AG04449 (cell line): Measurements from ENCODE around the gene FLRT1.
A peak's percentile ranks its signal among the peaks of the same experiment; 100 is the strongest.

Experiments used
- CTCF ChIA-PET: fragments of 350-600 bp; formaldehyde crosslinking; extraction: SDS; loops from one replicate; lab custom pipeline; 2021; ENCODE audit warnings: antibody characterized with exemption; lab: Yijun Ruan, JAX
- POLR2A ChIA-PET: fragments of 400-600, 350-600 bp; formaldehyde crosslinking; extraction: SDS; loops from one replicate; lab custom pipeline; 2020; ENCODE audit warnings: antibody characterized with exemption, inconsistent platforms; lab: Yijun Ruan, JAX
- DNase-seq: peaks from one replicate; pipeline ENCODE4 v3.0.0-alpha.2; 2010; ENCODE audit warnings: low read depth, low spot score
- H3K4me3 ChIP-seq: 2 replicates; pipeline ENCODE4 v1.5.1; 2011; ENCODE audit warnings: low read depth, mild to moderate bottlenecking, control low read depth, low read length
- TF ChIP-seq, protein P1 (sequence below): IDR thresholded peaks from one replicate; pipeline ENCODE4 v1.5.1; 2011; ENCODE audit warnings: mild to moderate bottlenecking, moderate library complexity, low read length, control low read depth, inconsistent platforms; ENCODE audit not compliant: insufficient read depth; ENCODE audit errors: missing control alignments

FLRT1 gene

GRCh38 chr11:64037027-64037634 is 1.4 kb downstream of the FLRT1 start:
- TF ChIP-seq, protein P1, sequence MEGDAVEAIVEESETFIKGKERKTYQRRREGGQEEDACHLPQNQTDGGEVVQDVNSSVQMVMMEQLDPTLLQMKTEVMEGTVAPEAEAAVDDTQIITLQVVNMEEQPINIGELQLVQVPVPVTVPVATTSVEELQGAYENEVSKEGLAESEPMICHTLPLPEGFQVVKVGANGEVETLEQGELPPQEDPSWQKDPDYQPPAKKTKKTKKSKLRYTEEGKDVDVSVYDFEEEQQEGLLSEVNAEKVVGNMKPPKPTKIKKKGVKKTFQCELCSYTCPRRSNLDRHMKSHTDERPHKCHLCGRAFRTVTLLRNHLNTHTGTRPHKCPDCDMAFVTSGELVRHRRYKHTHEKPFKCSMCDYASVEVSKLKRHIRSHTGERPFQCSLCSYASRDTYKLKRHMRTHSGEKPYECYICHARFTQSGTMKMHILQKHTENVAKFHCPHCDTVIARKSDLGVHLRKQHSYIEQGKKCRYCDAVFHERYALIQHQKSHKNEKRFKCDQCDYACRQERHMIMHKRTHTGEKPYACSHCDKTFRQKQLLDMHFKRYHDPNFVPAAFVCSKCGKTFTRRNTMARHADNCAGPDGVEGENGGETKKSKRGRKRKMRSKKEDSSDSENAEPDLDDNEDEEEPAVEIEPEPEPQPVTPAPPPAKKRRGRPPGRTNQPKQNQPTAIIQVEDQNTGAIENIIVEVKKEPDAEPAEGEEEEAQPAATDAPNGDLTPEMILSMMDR = no peak
- CTCF ChIA-PET = interaction anchor here (1.2 to 6.2 kb wide), 4 partner anchors 10 to 113 kb away, joined by 3 to 60 read pairs (median 4); no protein-coding TSS in a partner anchor
- DNase-seq = no peak
- H3K4me3 ChIP-seq = no peak overlapping the region; the same call in 1 of the 2 replicates
- POLR2A ChIA-PET = no interaction called here

GRCh38 chr11:64038500-64038899 is 2.8 kb downstream of the FLRT1 start:
- no peak for DNase-seq
- no peak overlapping the region for H3K4me3 ChIP-seq
- TF ChIP-seq, protein P1 = no peak
- ChIA-PET POLR2A (no interaction called here), CTCF (interaction anchor here (6.2 kb wide), 1 partner anchor 112 kb away, joined by 60 read pairs; no protein-coding TSS in a partner anchor)

DNA sequence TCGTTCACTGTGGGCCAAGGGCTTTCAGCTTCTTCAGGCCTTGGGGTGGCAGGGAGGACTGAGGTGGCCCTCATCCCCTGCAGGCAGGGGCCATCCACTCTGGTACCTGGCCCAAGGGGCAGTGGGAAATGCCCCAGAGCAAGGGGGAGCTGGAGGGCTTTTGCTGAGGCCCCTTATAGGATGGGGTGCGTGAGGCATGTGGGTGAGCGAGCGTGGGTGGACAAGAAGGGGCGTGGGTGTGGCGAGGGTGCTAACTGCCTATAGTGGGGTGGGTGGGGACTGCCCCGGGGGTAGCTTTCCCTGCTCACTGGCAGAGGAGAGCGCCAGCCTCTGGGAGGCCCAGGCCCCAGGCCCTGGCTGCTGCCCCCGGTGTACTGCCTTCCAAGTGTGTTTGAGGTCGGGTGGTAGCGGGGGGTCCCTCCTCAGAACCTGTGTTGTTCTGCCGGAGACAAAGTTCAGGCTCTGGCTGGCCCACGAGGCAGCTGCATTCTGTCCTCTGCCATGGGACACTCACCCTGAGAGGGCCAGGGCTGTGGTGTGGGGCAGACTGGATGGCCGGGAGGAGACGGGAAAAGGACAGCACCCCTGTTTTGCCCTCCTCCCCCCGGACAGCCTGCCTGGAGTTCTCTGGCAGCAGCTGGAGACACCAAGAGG is 3.4 kb downstream of the FLRT1 start:
- TF ChIP-seq, protein P1 = no peak
- DNase-seq = no peak
- H3K4me3 ChIP-seq = no peak overlapping the region
- ChIA-PET POLR2A (no interaction called here), CTCF (interaction anchor here (0.8 to 6.2 kb wide), 2 partner anchors 27 to 111 kb away, joined by 4 to 60 read pairs; no protein-coding TSS in a partner anchor)

- ChIA-PET CTCF (interaction anchor here (0.9 to 6.2 kb wide), 5 partner anchors 11 to 166 kb away, joined by 3 to 60 read pairs (median 4); no protein-coding TSS in a partner anchor), POLR2A (interaction anchor here (0.6 kb wide), 1 partner anchor 25 kb away, joined by 3 read pairs; no protein-coding TSS in a partner anchor)
- no peak overlapping the region for H3K4me3 ChIP-seq
- no peak for DNase-seq
- TF ChIP-seq, protein P1 = peak; percentile 51
These were observed 5.1 kb downstream of the FLRT1 start for GRCh38 chr11:64040684-64041322.

GRCh38 chr11:64041846-64042245 is 6.1 kb downstream of the FLRT1 start:
- TF ChIP-seq, protein P1 = no peak
- no peak for DNase-seq
- no peak overlapping the region for H3K4me3 ChIP-seq
- ChIA-PET CTCF (interaction anchor here (1.5 to 6.2 kb wide), 2 partner anchors 17 to 109 kb away, joined by 4 to 60 read pairs; no protein-coding TSS in a partner anchor), POLR2A (no interaction called here)
